IMR-90 (cell line): ENCODE data around the gene TNFSF9. TPM values are rescaled to one million over a fixed set of nuclear protein-coding genes. Genes with fewer than 3 reads are reported as not detected.

Experiments used
- ATAC-seq: fragments of 200-7000 bp; cut with Tn5 transposase; 2 replicates; pipeline ENCODE4 v1.9.1; 2020; ENCODE audit warnings: low read depth, mild to moderate bottlenecking, moderate library complexity
- BruUV-seq: library from RNA; stranded (reverse); fragments of 400-500 nt; replicated peaks from 2 replicates; lab custom pipeline; 2021; lab: Mats Ljungman, UMichigan
- CTCF ChIA-PET: fragments of 300-600 bp; formaldehyde crosslinking; extraction: SDS; loops from one replicate; lab custom pipeline; 2021; ENCODE audit warnings: antibody characterized with exemption; lab: Yijun Ruan, JAX
- POLR2A ChIA-PET: fragments of 300-600 bp; sonication (Branson Sonifier 250); formaldehyde crosslinking; loops from one replicate; lab custom pipeline; 2022; ENCODE audit warnings: antibody characterized with exemption; ENCODE audit not compliant: unreplicated experiment; lab: Charles Lee
- DNase-seq: peaks from one replicate; pipeline ENCODE4 v3.0.0; 2013
- H2AFZ ChIP-seq: replicated peaks from 2 replicates; pipeline ENCODE3; 2013; ENCODE audit warnings: low read length, mild to moderate bottlenecking; ENCODE audit not compliant: poor library complexity
- H2AK5ac ChIP-seq: 2 replicates; pipeline ENCODE4 v1.6.1; 2013; ENCODE audit warnings: low read depth, low read length, inconsistent platforms
- H2AK9ac ChIP-seq: replicated peaks from 2 replicates; pipeline ENCODE3; 2013; ENCODE audit warnings: mild to moderate bottlenecking, low read depth, low read length, moderate library complexity; ENCODE audit not compliant: poor library complexity
- H2BK120ac ChIP-seq: 2 replicates; pipeline ENCODE4 v1.6.1; 2013; ENCODE audit warnings: low read depth, low read length, inconsistent platforms
- H2BK15ac ChIP-seq: 3 replicates; pipeline ENCODE4 v1.6.1; 2013; ENCODE audit warnings: low read depth, low read length, inconsistent platforms
- H2BK20ac ChIP-seq: 2 replicates; pipeline ENCODE4 v1.6.1; 2013; ENCODE audit warnings: low read depth, mild to moderate bottlenecking, inconsistent platforms, low read length, moderate library complexity
- H2BK5ac ChIP-seq: 2 replicates; pipeline ENCODE4 v1.6.1; 2013; ENCODE audit warnings: mild to moderate bottlenecking, low read depth, low read length, inconsistent platforms; ENCODE audit not compliant: poor library complexity, severe bottlenecking
- H3K14ac ChIP-seq: replicated peaks from 2 replicates; pipeline ENCODE4 v1.6.1; 2013; ENCODE audit warnings: low read depth, low read length, inconsistent platforms
- H3K18ac ChIP-seq: 2 replicates; pipeline ENCODE4 v1.6.1; 2013; ENCODE audit warnings: low read depth, low read length, control low read depth
- H3K23ac ChIP-seq: 2 replicates; pipeline ENCODE4 v1.6.1; 2013; ENCODE audit warnings: low read depth, low read length, inconsistent platforms
- H3K27ac ChIP-seq: 2 replicates; pipeline ENCODE4 v1.5.1; 2013; ENCODE audit warnings: mild to moderate bottlenecking, control low read depth, low read length; ENCODE audit not compliant: insufficient read depth
- H3K27me3 ChIP-seq: 2 replicates; pipeline ENCODE4 v1.6.1; 2013; ENCODE audit warnings: low read length; ENCODE audit not compliant: control insufficient read depth, insufficient read depth
- H3K36me3 ChIP-seq: 2 replicates; pipeline ENCODE4 v1.6.1; 2013; ENCODE audit warnings: low read length, mixed read lengths; ENCODE audit not compliant: control insufficient read depth, insufficient read depth
- H3K4ac ChIP-seq: 2 replicates; pipeline ENCODE4 v1.6.1; 2013; ENCODE audit warnings: low read depth, low read length, inconsistent platforms
- H3K4me1 ChIP-seq: 2 replicates; pipeline ENCODE4 v1.6.1; 2013; ENCODE audit warnings: low read length, mixed read lengths; ENCODE audit not compliant: control insufficient read depth, insufficient read depth
- H3K4me2 ChIP-seq: 2 replicates; pipeline ENCODE4 v1.6.1; 2013; ENCODE audit warnings: low read depth, mild to moderate bottlenecking, control low read depth, low read length, moderate library complexity
- H3K4me3 ChIP-seq: 2 replicates; pipeline ENCODE4 v1.5.1; 2013; ENCODE audit warnings: low read depth, mild to moderate bottlenecking, control low read depth, low read length, moderate library complexity; ENCODE audit not compliant: insufficient read depth
- H3K56ac ChIP-seq: 2 replicates; pipeline ENCODE4 v1.6.1; 2013; ENCODE audit warnings: low read length, inconsistent platforms; ENCODE audit not compliant: insufficient read depth; ENCODE audit errors: extremely low read depth
- H3K79me1 ChIP-seq, 2 experiments: 2 replicates each; pipeline ENCODE4 v1.6.1; 2013; ENCODE audit warnings: low read length in 2 of 2, inconsistent platforms in 1 of 2, low read depth in 1 of 2
- H3K9ac ChIP-seq: 2 replicates; pipeline ENCODE4 v1.6.1; 2013; ENCODE audit warnings: low read depth, low read length, control low read depth
- H3K9me1 ChIP-seq: 2 replicates; pipeline ENCODE4 v1.6.1; 2013; ENCODE audit warnings: low read length, inconsistent platforms; ENCODE audit not compliant: insufficient read depth
- H3K9me3 ChIP-seq: 2 replicates; pipeline ENCODE4 v1.6.1; 2013; ENCODE audit warnings: low read length; ENCODE audit not compliant: control insufficient read depth, insufficient read depth
- H4K20me1 ChIP-seq: 2 replicates; pipeline ENCODE4 v1.6.1; 2013; ENCODE audit warnings: low read length, inconsistent platforms; ENCODE audit not compliant: insufficient read depth
- H4K5ac ChIP-seq: 2 replicates; pipeline ENCODE4 v1.6.1; 2013; ENCODE audit warnings: mild to moderate bottlenecking, low read depth, low read length, control low read depth
- H4K8ac ChIP-seq, 2 experiments: 2 replicates each; pipeline ENCODE4 v1.6.1; 2013; ENCODE audit warnings: low read depth in 2 of 2, low read length in 2 of 2, control low read depth in 1 of 2, inconsistent platforms in 1 of 2
- H4K91ac ChIP-seq: 2 replicates; pipeline ENCODE4 v1.6.1; 2013; ENCODE audit warnings: low read depth, low read length, inconsistent platforms; ENCODE audit not compliant: insufficient read depth
- CEBPB ChIP-seq: IDR thresholded peaks from 2 replicates; pipeline ENCODE4 v1.6.1; 2012; ENCODE audit warnings: low read depth, low read length, improper control_type of control experiment
- CHD1 ChIP-seq: IDR thresholded peaks from 2 replicates; pipeline ENCODE4 v1.6.1; 2012; ENCODE audit warnings: low read depth, low read length, improper control_type of control experiment
- ELK1 ChIP-seq: fragments of 150-350 bp; IDR thresholded peaks from 2 replicates; pipeline ENCODE4 v1.6.1; 2016; ENCODE audit warnings: low read depth, mild to moderate bottlenecking, low read length, moderate library complexity, borderline replicate concordance
- FOS ChIP-seq: fragments of 150-350 bp; IDR thresholded peaks from 2 replicates; pipeline ENCODE4 v1.6.1; 2016; ENCODE audit warnings: low read depth, low read length
- MAZ ChIP-seq: IDR thresholded peaks from 2 replicates; pipeline ENCODE4 v1.6.1; 2012; ENCODE audit warnings: low read depth, mild to moderate bottlenecking, low read length, improper control_type of control experiment, moderate library complexity, borderline replicate concordance
- MXI1 ChIP-seq: IDR thresholded peaks from 2 replicates; pipeline ENCODE4 v1.6.1; 2012; ENCODE audit warnings: low read depth, mild to moderate bottlenecking, low read length, moderate library complexity, borderline replicate concordance
- NFE2L2 ChIP-seq: fragments of 150-350 bp; IDR thresholded peaks from 2 replicates; pipeline ENCODE4 v1.6.1; 2016; ENCODE audit warnings: low read depth, mild to moderate bottlenecking, low read length
- POLR2A ChIP-seq: IDR thresholded peaks from 2 replicates; pipeline ENCODE4 v1.6.1; 2012; ENCODE audit warnings: mild to moderate bottlenecking, low read depth, low read length
- RAD21 ChIP-seq: IDR thresholded peaks from 2 replicates; pipeline ENCODE4 v1.6.1; 2012; ENCODE audit warnings: low read length, improper control_type of control experiment
- RCOR1 ChIP-seq: IDR thresholded peaks from 2 replicates; pipeline ENCODE4 v1.6.1; 2012; ENCODE audit warnings: mild to moderate bottlenecking, low read length, improper control_type of control experiment; ENCODE audit not compliant: insufficient replicate concordance
- SMC3 ChIP-seq: fragments of 150-350 bp; IDR thresholded peaks from 2 replicates; pipeline ENCODE4 v1.6.1; 2016; ENCODE audit warnings: low read depth, mild to moderate bottlenecking, antibody characterized with exemption, low read length, moderate library complexity
- WGBS, 2 experiments: methylation state at CpG; one replicate each; pipeline versions ENCODE4 v1.1.5 to v1.1.7; 2013; ENCODE audit warnings: missing lambda C conversion rate in 2 of 2; ENCODE audit not compliant: insufficient read length in 1 of 2; ENCODE audit errors: extremely low coverage in 2 of 2; 5-methylcytosine and 5-hydroxymethylcytosine counted together
- dilution Hi-C: fragments of 300-500 bp; cut with HindIII; formaldehyde crosslinking; loops from one replicate; pipeline ENCODE4 v1.14.3; 2018; ENCODE audit warnings: low sequenced_read_pairs; ENCODE audit not compliant: unreplicated experiment
- in situ Hi-C: fragments of 300-500 bp; cut with MboI; formaldehyde crosslinking; loops from 3 replicates; pipeline ENCODE4 v1.14.3; 2019; ENCODE audit warnings: low sequenced_read_pairs, inconsistent platforms, mixed read lengths
- intact Hi-C: fragments of 100-400 bp; cut with micrococcal nuclease; formaldehyde crosslinking; loops from 2 replicates; pipeline ENCODE4 v1.10.0; 2022
- polyA plus RNA-seq, 3 experiments: library from polyadenylated mRNA; depleted of rRNA; stranded (reverse); fragments of >200 nt; gene quantifications; 2 replicates each; pipeline ENCODE4 v1.2.3, GENCODE V29; 2012; ENCODE audit warnings: low replicate concordance in 1 of 3
- total RNA-seq: library from RNA; depleted of rRNA; stranded (reverse); fragments of >200 nt; gene quantifications from 2 replicates; pipeline ENCODE4 v1.2.3, GENCODE V29; 2012

TNFSF9 gene
- total and polyA plus RNA-seq, 2 of the 4 experiments (the other 2 are of a cell fraction), result 0.10 TPM; not detected in 1

GRCh38 chr19:6531163-6531955 lies 533 bp downstream of the TNFSF9 start:
- H3K9ac ChIP-seq, result no peak overlapping the region
- no peak overlapping the region for H3K27ac ChIP-seq
- no peak overlapping the region for H2BK5ac ChIP-seq
- H4K20me1 ChIP-seq, result no peaks in the 10 kb centered on the region
- in situ Hi-C loops (no loop called here), intact Hi-C loops (loop anchor here (5.0 kb wide), 1 partner anchor 206 kb away; the partner anchor contains the start of genes GPR108 and TRIP10), dilution Hi-C loops (no loop called here)
- no peaks in the 10 kb centered on the region for H3K36me3 ChIP-seq
- peak overlapping the region; percentile 58 for H3K4me3 ChIP-seq
- H4K8ac ChIP-seq, result no peak overlapping the region
- no peak overlapping the region for H2AK5ac ChIP-seq
- H3K23ac ChIP-seq, result no peak overlapping the region
- no peaks in the 10 kb centered on the region for H3K4me1 ChIP-seq
- H3K4me2 ChIP-seq, result peak overlapping the region; percentile 80
- CTCF ChIA-PET, result no interaction called here
- no peak overlapping the region for H3K18ac ChIP-seq
- no peak overlapping the region for H4K91ac ChIP-seq
- no peak overlapping the region for H3K4ac ChIP-seq
- no peak overlapping the region for H2BK15ac ChIP-seq
- H2AK9ac ChIP-seq, result no peak overlapping the region
- ATAC-seq, result no peak
- no peaks in the 10 kb centered on the region for H3K9me1 ChIP-seq
- no peak overlapping the region for H2BK20ac ChIP-seq
- H3K14ac ChIP-seq, result no peak overlapping the region
- H2BK120ac ChIP-seq, result no peak overlapping the region
- peaks cover 15% of the 10 kb centered on the region; the same call in 1 of the 2 replicates for H3K27me3 ChIP-seq
- peak overlapping the region; percentile 92 for H2AFZ ChIP-seq
- H3K9me3 ChIP-seq, result 0 out of 2 replicates have a peak, but pooled peaks cover 2% of the 10 kb centered on the region
- TF ChIP-seq FOS (no peak), ELK1 (no peak), CEBPB (no peak), MAZ (no peak), RCOR1 (no peak), RAD21 (no peak), CHD1 (no peak), NFE2L2 (no peak), POLR2A (no peak), SMC3 (no peak), MXI1 (no peak)
- DNase-seq, result no peak
- no peaks in the 10 kb centered on the region for H3K79me1 ChIP-seq
- H4K5ac ChIP-seq, result no peak overlapping the region
- POLR2A ChIA-PET, result no interaction called here
- no peak overlapping the region for H3K56ac ChIP-seq
- no TSS peak for BruUV-seq
- WGBS, 2 experiments, result 14% methylated on average over 26 of the region's 57 CpGs; no CpG with 5 or more reads in 1 of the 2 experiments
